Astrocyte of the hippocampus (primary cell): ENCODE data around the gene SGSM1.

ENCODE experiments used
- DNase-seq: peaks from one replicate; pipeline ENCODE4 v3.0.0; 2011; ENCODE audit warnings: low read depth, low spot score

The SGSM1 gene

GRCh38 chr22:24975813-24976341 is 169.9 kb downstream of the SGSM1 start:
- DNase-seq: peak; percentile 45

- DNase-seq: no peak
These were observed 170.6 kb downstream of the SGSM1 start for GRCh38 chr22:24976442-24977218.
